ENCODE data around the gene ATF6.

The ATF6 gene

GRCh38 chr1:162007466-162007865 lies 241.3 kb downstream of the ATF6 start:
- Histone ChIP-seq H3K27me3 (ENCODE audit: insufficient read depth, insufficient read length) (no peaks in the 10 kb centered on the region), H3K36me3 (ENCODE audit: insufficient read depth, insufficient read length, low read length) (no peaks in the 10 kb centered on the region), H3K4me1 (ENCODE audit: insufficient read depth, insufficient read length) (peaks cover 11% of the 10 kb centered on the region), H3K4me3 (ENCODE audit: insufficient read length, low read depth) (no peak overlapping the region), H3K9me3 (ENCODE audit: insufficient read depth, low read length) (no peaks in the 10 kb centered on the region), H3K9ac (ENCODE audit: insufficient read length, low read depth) (no peak overlapping the region)
- no peak for TF ChIP-seq SUZ12 (IDR thresholded peaks at IDR 0.05; ENCODE audit: extremely low read depth, insufficient read depth, insufficient read length)
- no peak for TF ChIP-seq YY1 (IDR thresholded peaks at IDR 0.05; ENCODE audit: insufficient read depth, insufficient read length)
- TF ChIP-seq ZNF274 (IDR thresholded peaks at IDR 0.05; ENCODE audit: low read depth, low read length), result no peak
- no peak for DNase-seq (ENCODE audit: low read depth, low spot score)

- no peak for DNase-seq (ENCODE audit: low read depth, low spot score)
- H3K4me1 ChIP-seq (ENCODE audit: insufficient read depth, insufficient read length), result no peaks in the 10 kb centered on the region
- no peak overlapping the region for H3K4me3 ChIP-seq (ENCODE audit: insufficient read length, low read depth)
- H3K27me3 ChIP-seq (ENCODE audit: insufficient read depth, insufficient read length), result no peaks in the 10 kb centered on the region
- H3K9ac ChIP-seq (ENCODE audit: insufficient read length, low read depth), result no peak overlapping the region
- no peaks in the 10 kb centered on the region for H3K36me3 ChIP-seq (ENCODE audit: insufficient read depth, insufficient read length, low read length)
- TF ChIP-seq SUZ12 (IDR thresholded peaks at IDR 0.05; ENCODE audit: extremely low read depth, insufficient read depth, insufficient read length), result no peak
- H3K9me3 ChIP-seq (ENCODE audit: insufficient read depth, low read length), result peaks cover 7% of the 10 kb centered on the region
Observed at GRCh38 chr1:162008799-162009198, 242.7 kb downstream of the ATF6 start.

GRCh38 chr1:162009501-162010174 lies 243.5 kb downstream of the ATF6 start:
- Histone ChIP-seq H3K4me3 (ENCODE audit: insufficient read length, low read depth) (no peak overlapping the region), H3K9me3 (ENCODE audit: insufficient read depth, low read length) (peaks cover 7% of the 10 kb centered on the region), H3K27me3 (ENCODE audit: insufficient read depth, insufficient read length) (no peaks in the 10 kb centered on the region), H3K4me1 (ENCODE audit: insufficient read depth, insufficient read length) (no peaks in the 10 kb centered on the region), H3K9ac (ENCODE audit: insufficient read length, low read depth) (no peak overlapping the region), H3K36me3 (ENCODE audit: insufficient read depth, insufficient read length, low read length) (no peaks in the 10 kb centered on the region)
- no peak for DNase-seq (ENCODE audit: low read depth, low spot score)
- no peak for TF ChIP-seq SUZ12 (IDR thresholded peaks at IDR 0.05; ENCODE audit: extremely low read depth, insufficient read depth, insufficient read length)
- TF ChIP-seq YY1 (IDR thresholded peaks at IDR 0.05; ENCODE audit: insufficient read depth, insufficient read length), result no peak
- TF ChIP-seq ZNF274 (IDR thresholded peaks at IDR 0.05; ENCODE audit: low read depth, low read length), result no peak

- no peak for DNase-seq (ENCODE audit: low read depth, low spot score)
- no peaks in the 10 kb centered on the region for H3K27me3 ChIP-seq (ENCODE audit: insufficient read depth, insufficient read length)
Observed at GRCh38 chr1:162010175-162010506, 244.0 kb downstream of the ATF6 start.

GRCh38 chr1:162011337-162012012 lies 245.4 kb downstream of the ATF6 start:
- Histone ChIP-seq H3K27me3 (ENCODE audit: insufficient read depth, insufficient read length) (no peaks in the 10 kb centered on the region), H3K4me1 (ENCODE audit: insufficient read depth, insufficient read length) (peaks cover 5% of the 10 kb centered on the region), H3K4me3 (ENCODE audit: insufficient read length, low read depth) (no peak overlapping the region), H3K9me3 (ENCODE audit: insufficient read depth, low read length) (peaks cover 7% of the 10 kb centered on the region), H3K9ac (ENCODE audit: insufficient read length, low read depth) (no peak overlapping the region), H3K36me3 (ENCODE audit: insufficient read depth, insufficient read length, low read length) (no peaks in the 10 kb centered on the region)
- DNase-seq (ENCODE audit: low read depth, low spot score), result no peak
- TF ChIP-seq SUZ12 (IDR thresholded peaks at IDR 0.05; ENCODE audit: extremely low read depth, insufficient read depth, insufficient read length) (no peak), ZNF274 (IDR thresholded peaks at IDR 0.05; ENCODE audit: low read depth, low read length) (no peak), YY1 (IDR thresholded peaks at IDR 0.05; ENCODE audit: insufficient read depth, insufficient read length) (no peak)

More at GRCh38 chr1:162010175-162010506, 244.0 kb downstream of the ATF6 start:
- peaks cover 3% of the 10 kb centered on the region for H3K4me1 ChIP-seq (ENCODE audit: insufficient read depth, insufficient read length)
- H3K4me3 ChIP-seq (ENCODE audit: insufficient read length, low read depth), result no peak overlapping the region
- no peaks in the 10 kb centered on the region for H3K36me3 ChIP-seq (ENCODE audit: insufficient read depth, insufficient read length, low read length)
- TF ChIP-seq ZNF274 (IDR thresholded peaks at IDR 0.05; ENCODE audit: low read depth, low read length) (no peak), YY1 (IDR thresholded peaks at IDR 0.05; ENCODE audit: insufficient read depth, insufficient read length) (no peak), SUZ12 (IDR thresholded peaks at IDR 0.05; ENCODE audit: extremely low read depth, insufficient read depth, insufficient read length) (no peak)
- peaks cover 7% of the 10 kb centered on the region for H3K9me3 ChIP-seq (ENCODE audit: insufficient read depth, low read length)
- H3K9ac ChIP-seq (ENCODE audit: insufficient read length, low read depth), result no peak overlapping the region

GRCh38 chr1:162013289-162013688 lies 247.2 kb downstream of the ATF6 start:
- Histone ChIP-seq H3K27me3 (ENCODE audit: insufficient read depth, insufficient read length) (no peaks in the 10 kb centered on the region), H3K4me1 (ENCODE audit: insufficient read depth, insufficient read length) (peaks cover 5% of the 10 kb centered on the region), H3K9ac (ENCODE audit: insufficient read length, low read depth) (no peak overlapping the region), H3K36me3 (ENCODE audit: insufficient read depth, insufficient read length, low read length) (peaks cover 3% of the 10 kb centered on the region), H3K9me3 (ENCODE audit: insufficient read depth, low read length) (peaks cover 7% of the 10 kb centered on the region), H3K4me3 (ENCODE audit: insufficient read length, low read depth) (no peak overlapping the region)
- no peak for DNase-seq (ENCODE audit: low read depth, low spot score)
- no peak for TF ChIP-seq SUZ12 (IDR thresholded peaks at IDR 0.05; ENCODE audit: extremely low read depth, insufficient read depth, insufficient read length)
- no peak for TF ChIP-seq YY1 (IDR thresholded peaks at IDR 0.05; ENCODE audit: insufficient read depth, insufficient read length)
- TF ChIP-seq ZNF274 (IDR thresholded peaks at IDR 0.05; ENCODE audit: low read depth, low read length), result no peak
